ENCODE measurements around the gene GALR3.
A peak's percentile ranks its signal among the peaks of the same experiment; 100 is the strongest.
"Not testable (repeated sequence)": the region's sequence is repeated elsewhere in the genome, so short reads cannot be mapped to it uniquely, and the experiment has no call there.

GALR3 gene, protein sequence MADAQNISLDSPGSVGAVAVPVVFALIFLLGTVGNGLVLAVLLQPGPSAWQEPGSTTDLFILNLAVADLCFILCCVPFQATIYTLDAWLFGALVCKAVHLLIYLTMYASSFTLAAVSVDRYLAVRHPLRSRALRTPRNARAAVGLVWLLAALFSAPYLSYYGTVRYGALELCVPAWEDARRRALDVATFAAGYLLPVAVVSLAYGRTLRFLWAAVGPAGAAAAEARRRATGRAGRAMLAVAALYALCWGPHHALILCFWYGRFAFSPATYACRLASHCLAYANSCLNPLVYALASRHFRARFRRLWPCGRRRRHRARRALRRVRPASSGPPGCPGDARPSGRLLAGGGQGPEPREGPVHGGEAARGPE

DNA sequence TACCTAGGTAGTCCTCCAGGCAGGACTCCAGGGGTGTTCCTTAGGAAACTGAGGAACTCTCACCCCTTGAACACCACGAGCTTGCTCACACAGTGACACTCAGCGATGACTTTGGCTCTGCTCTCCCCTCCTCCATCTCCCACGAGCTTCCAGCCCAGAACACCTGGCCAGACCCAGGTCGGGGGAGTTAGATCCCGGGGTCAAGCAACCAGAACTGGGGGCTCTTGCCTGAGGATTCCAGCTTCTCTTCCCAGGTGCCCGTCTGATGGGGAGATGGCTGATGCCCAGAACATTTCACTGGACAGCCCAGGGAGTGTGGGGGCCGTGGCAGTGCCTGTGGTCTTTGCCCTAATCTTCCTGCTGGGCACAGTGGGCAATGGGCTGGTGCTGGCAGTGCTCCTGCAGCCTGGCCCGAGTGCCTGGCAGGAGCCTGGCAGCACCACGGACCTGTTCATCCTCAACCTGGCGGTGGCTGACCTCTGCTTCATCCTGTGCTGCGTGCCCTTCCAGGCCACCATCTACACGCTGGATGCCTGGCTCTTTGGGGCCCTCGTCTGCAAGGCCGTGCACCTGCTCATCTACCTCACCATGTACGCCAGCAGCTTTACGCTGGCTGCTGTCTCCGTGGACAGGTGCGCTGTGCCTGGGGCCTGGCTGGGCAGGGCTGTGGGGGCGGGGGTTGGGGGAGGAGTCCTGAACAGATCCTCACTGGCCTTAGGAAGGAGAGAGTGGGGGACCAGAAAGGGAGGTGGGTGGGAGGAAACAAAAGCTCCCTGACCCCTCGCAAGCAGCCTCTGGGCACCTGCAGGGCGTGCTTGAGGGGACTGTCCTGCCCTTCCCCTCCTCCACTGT, at the start of gene GALR3:
GALR3 (plus strand) TSS at position 249 of the 852 bp plus-strand sequence; CDS start at position 274, 25 bp downstream.
- no peak for DNase-seq
- intact Hi-C loops (cut with DNase I), result no loop called here

DNA sequence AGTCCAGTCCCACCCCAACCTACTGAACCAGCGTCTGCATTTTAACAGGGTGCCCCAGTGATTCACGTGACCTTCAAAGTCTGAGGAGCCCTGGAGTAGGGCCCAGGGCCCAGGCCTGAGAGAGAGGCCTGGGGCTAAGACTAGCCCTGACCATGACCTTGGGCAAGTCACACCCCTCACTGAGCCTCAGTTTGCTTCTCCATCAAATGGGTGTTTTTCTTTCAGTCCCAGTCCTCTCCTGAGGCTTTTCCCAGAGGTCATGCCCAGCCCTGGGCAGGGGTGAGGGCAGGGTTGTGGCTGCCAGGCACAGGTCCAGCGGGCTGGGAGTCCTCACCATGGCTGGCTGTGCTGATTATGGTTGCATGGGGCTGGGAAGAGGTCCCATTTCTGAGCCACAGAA, 48.5 kb upstream of the GALR3 start:
- intact Hi-C loops (cut with DNase I), result no loop called here
- DNase-seq, result no peak

GRCh38 chr22:37775785-37776638, 47.2 kb upstream of the GALR3 start:
- intact Hi-C loops (cut with DNase I), result no loop called here
- DNase-seq, result no peak

DNA sequence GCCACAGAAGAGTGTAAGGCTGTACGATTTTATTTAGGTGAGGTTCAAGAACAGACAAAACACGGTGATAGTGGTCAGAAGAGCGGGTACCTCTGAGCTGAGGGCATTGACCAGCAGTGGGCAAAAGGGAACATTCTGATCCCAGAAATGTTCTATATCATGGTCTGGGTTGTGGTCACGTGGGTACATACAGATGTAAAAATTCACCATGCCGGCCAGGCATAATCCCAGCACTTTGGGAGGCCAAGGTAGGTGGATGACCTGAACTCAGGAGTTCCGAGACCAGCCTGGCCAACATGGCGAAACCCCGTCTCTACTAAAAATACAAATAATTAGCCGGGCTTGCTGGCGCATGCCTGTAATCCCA, 46.6 kb upstream of the GALR3 start:
- intact Hi-C loops (cut with DNase I), result no loop called here
- no peak for DNase-seq

GRCh38 chr22:37777122-37777687, 46.0 kb upstream of the GALR3 start:
- DNase-seq, result peak in 9 of 42 donors; percentile 8 to 48 (median 17)
- intact Hi-C loops (cut with DNase I), result no loop called here

- no peak for DNase-seq
- intact Hi-C loops (cut with DNase I), result no loop called here
Measured at GRCh38 chr22:37778370-37779009, 44.7 kb upstream of the GALR3 start.

- no peak for DNase-seq
- intact Hi-C loops (cut with DNase I), result no loop called here
Measured at GRCh38 chr22:37781434-37782059, 41.6 kb upstream of the GALR3 start.

DNA sequence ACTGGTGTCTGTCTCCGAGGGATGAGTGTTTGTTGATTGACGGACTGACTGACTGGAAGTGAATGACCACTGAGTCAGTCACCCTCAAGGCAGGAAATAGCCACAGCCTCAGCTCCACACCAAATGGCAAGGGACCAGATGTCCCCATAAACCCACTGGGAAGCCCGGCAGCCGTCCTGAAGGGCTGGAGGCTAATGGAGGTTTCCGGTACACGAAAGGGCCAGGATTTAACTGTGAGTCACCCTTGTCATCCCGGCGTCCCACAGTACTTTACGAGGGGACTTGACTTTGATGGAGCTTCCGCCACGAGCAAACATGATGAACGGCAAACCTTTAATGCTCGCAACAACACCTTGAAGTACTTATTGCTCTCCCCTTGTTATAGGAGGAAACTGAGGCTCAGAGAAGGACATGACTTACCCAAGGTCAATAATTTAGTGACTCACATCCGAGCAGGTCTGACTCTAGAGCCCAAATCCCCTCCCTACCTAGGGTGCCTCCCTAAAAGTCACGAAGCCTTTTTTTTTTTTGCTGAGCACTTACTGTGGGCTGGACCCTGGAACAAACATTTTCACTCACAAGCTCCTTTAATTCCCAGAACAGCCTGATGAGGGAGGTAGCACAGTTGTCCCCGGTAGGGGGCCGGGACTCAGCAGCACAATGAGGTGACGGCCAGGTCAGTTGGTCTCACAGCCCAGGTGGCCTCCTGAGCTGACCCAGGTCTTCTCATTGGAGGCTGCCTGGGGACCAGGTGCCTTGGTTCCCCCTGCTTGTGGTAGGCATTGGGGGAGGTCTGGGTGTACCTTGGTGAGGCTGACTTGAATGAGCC, 40.6 kb upstream of the GALR3 start:
- no peak for DNase-seq
- intact Hi-C loops (cut with DNase I), result no loop called here

GRCh38 chr22:37784829-37785495, 38.2 kb upstream of the GALR3 start:
- intact Hi-C loops (cut with DNase I), result no loop called here
- DNase-seq, result no peak

GRCh38 chr22:37790234-37790633, 32.9 kb upstream of the GALR3 start:
- DNase-seq, result no peak
- intact Hi-C loops (cut with DNase I), result no loop called here

- DNase-seq, result no peak
- intact Hi-C loops (cut with DNase I), result no loop called here
Measured at GRCh38 chr22:37792494-37792893, 30.7 kb upstream of the GALR3 start.

DNA sequence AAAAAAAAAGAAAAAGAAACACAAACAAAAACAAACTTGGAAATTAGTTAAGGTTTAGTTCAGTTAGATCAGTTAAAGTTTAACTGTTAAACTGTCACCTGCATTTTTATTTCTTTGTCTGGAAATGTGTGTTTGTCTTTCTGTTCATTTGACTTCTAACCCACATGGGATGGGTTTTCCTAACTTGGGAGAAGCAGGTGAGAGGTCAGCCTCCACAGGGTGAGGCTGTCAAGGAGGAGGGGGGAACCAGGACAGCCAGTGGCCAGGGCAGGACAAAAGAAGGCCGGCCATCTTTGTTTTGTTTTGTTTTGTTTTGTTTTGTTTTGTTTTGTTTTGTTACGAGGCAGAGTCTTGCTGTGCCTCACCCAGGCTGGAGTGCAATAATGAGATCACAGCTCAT, 28.8 kb upstream of the GALR3 start:
- intact Hi-C loops (cut with DNase I), result no loop called here
- no peak for DNase-seq

GRCh38 chr22:37796079-37796478, 27.1 kb upstream of the GALR3 start:
- intact Hi-C loops (cut with DNase I), result no loop called here
- no peak for DNase-seq

DNA sequence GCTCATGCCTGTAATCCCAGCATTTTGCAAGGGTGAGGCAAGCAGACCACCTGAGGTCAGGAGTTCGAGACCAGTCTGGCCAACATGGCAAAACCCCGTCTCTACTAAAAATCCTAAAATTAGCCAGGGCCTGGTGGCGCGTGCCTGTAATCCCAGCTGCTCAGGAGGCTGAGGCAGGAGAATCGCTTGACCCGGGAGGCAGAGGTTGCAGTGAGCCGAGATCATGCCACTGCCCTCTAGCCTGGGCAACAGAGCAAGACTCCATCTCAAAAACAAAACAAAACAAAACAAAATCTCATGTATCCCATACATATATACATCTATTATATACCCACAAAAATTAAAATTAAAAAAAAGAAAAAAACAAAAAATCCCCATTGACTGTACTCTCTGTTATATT, 25.9 kb upstream of the GALR3 start:
- DNase-seq; intact Hi-C loops (cut with DNase I): not testable (repeated sequence)

DNA sequence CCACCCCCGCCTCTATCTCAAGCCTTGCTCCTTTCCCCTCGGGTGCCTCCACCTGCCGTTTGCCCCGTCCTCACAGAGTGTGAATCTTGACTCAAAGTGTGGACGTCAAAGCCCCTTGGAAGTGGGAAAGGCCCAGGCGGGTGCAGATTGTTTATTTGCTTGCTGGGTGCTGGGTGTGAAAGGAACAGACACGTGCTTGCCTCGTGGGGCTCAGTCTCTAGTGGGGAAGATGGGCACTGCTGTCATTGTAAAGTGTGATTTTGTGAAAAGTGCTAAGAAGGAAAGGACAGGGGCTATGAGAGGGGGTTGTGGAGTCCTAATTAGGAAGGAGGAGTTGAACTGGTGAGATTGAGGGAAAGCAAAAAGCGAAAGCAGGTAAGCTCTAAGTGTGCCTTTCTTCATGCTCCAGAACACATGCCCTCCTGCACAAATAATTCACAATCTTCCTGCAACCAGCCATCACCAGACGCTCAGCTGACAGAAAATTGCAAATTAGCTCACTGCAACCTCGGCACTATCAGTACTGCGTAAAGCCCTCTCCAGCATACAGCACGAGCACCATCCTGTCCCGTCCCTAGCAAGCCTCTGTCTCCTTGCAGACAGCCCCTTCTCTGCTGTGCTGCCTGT, 25.2 kb upstream of the GALR3 start:
- no peak for DNase-seq
- intact Hi-C loops (cut with DNase I), result no loop called here

DNA sequence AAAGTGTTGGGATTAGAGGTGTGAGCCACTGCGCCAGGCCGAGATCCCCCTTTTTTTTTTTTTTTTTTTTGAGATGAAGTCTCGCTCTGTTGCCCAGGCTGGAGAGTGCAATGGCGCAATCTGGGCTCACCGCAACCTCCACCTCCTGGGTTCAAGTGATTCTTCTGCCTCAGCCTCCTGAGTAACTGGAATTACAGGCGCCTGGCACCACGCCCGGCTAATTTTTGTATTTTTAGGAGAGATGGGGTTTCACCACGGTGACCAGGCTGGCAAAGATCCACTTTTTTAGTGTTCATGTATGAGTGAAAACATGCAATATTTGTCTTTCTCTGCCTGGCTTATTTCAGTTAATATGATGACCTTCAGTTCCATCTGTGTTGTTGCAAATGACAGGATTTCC, 23.2 kb upstream of the GALR3 start:
- DNase-seq, result not testable (repeated sequence)
- intact Hi-C loops (cut with DNase I), result loop anchor here (10.0 kb wide), 1 partner anchor 135 kb away; no protein-coding TSS in a partner anchor
